H9 (cell line): Measurements from ENCODE around the gene HS2ST1. TPM values are rescaled to one million over a fixed set of nuclear protein-coding genes. Genes with fewer than 3 reads are reported as not detected.

Source experiments
- DNase-seq: peaks from one replicate; pipeline ENCODE4 v3.0.0-alpha.2; 2017
- H2AFZ ChIP-seq: one replicate; pipeline ENCODE4 v1.6.1; 2013; ENCODE audit warnings: mild to moderate bottlenecking, low read length, control low read depth, moderate library complexity
- H2AK5ac ChIP-seq: 2 replicates; pipeline ENCODE4 v1.6.1; 2013; ENCODE audit warnings: low read length, control low read depth, mixed read lengths; ENCODE audit not compliant: insufficient read length
- H2BK120ac ChIP-seq: one replicate; pipeline ENCODE4 v1.6.1; 2013; ENCODE audit warnings: low read depth, mild to moderate bottlenecking, low read length, control low read depth, inconsistent platforms; ENCODE audit not compliant: poor library complexity, severe bottlenecking
- H2BK12ac ChIP-seq: 2 replicates; pipeline ENCODE4 v1.6.1; 2013; ENCODE audit warnings: low read length, control low read depth, mixed read lengths, low read depth; ENCODE audit not compliant: insufficient read length
- H2BK15ac ChIP-seq: 2 replicates; pipeline ENCODE4 v1.6.1; 2013; ENCODE audit warnings: low read depth, low read length, control low read depth
- H2BK20ac ChIP-seq: one replicate; pipeline ENCODE4 v1.6.1; 2013; ENCODE audit warnings: low read depth, mild to moderate bottlenecking, low read length, control low read depth, inconsistent platforms; ENCODE audit not compliant: poor library complexity, severe bottlenecking
- H2BK5ac ChIP-seq: 2 replicates; pipeline ENCODE4 v1.6.1; 2013; ENCODE audit warnings: low read length, control low read depth, mixed read lengths; ENCODE audit not compliant: insufficient read length
- H3K14ac ChIP-seq: 2 replicates; pipeline ENCODE4 v1.6.1; 2013; ENCODE audit warnings: low read length, control low read depth; ENCODE audit not compliant: insufficient read depth
- H3K18ac ChIP-seq: 2 replicates; pipeline ENCODE4 v1.6.1; 2013; ENCODE audit warnings: low read depth, mild to moderate bottlenecking, mixed read lengths, low read length, control low read depth; ENCODE audit not compliant: insufficient read length
- H3K23ac ChIP-seq: 2 replicates; pipeline ENCODE4 v1.6.1; 2013; ENCODE audit warnings: low read length, control low read depth, mixed read lengths, low read depth; ENCODE audit not compliant: insufficient read length
- H3K23me2 ChIP-seq: 2 replicates; pipeline ENCODE4 v1.6.1; 2013; ENCODE audit warnings: low read depth, mild to moderate bottlenecking, mixed read lengths, low read length, control low read depth; ENCODE audit not compliant: insufficient read length, poor library complexity, severe bottlenecking
- H3K27ac ChIP-seq: 2 replicates; pipeline ENCODE4 v1.5.1; 2013; ENCODE audit warnings: low read length, control low read depth, mixed read lengths, low read depth; ENCODE audit not compliant: insufficient read length
- H3K27me3 ChIP-seq: 2 replicates; pipeline ENCODE4 v1.6.1; 2013; ENCODE audit warnings: low read length, control low read depth, inconsistent platforms; ENCODE audit not compliant: insufficient read depth
- H3K4ac ChIP-seq: 2 replicates; pipeline ENCODE4 v1.6.1; 2013; ENCODE audit warnings: low read depth, mild to moderate bottlenecking, control low read depth, inconsistent platforms, low read length, moderate library complexity
- H3K4me1 ChIP-seq: 2 replicates; pipeline ENCODE4 v1.6.1; 2013; ENCODE audit warnings: low read length, control low read depth, inconsistent platforms; ENCODE audit not compliant: insufficient read depth
- H3K4me2 ChIP-seq: 2 replicates; pipeline ENCODE4 v1.6.1; 2013; ENCODE audit warnings: low read length, control low read depth, mixed read lengths; ENCODE audit not compliant: insufficient read length, insufficient read depth
- H3K56ac ChIP-seq: 2 replicates; pipeline ENCODE4 v1.6.1; 2013; ENCODE audit warnings: low read depth, mild to moderate bottlenecking, mixed read lengths, low read length, control low read depth; ENCODE audit not compliant: insufficient read length
- H3K79me1 ChIP-seq: 2 replicates; pipeline ENCODE4 v1.6.1; 2013; ENCODE audit warnings: low read depth, mild to moderate bottlenecking, moderate library complexity, low read length, control low read depth, inconsistent platforms; ENCODE audit not compliant: insufficient read depth, poor library complexity, severe bottlenecking
- H3K79me2 ChIP-seq: 2 replicates; pipeline ENCODE4 v1.6.1; 2013; ENCODE audit warnings: low read length, control low read depth, inconsistent platforms; ENCODE audit not compliant: insufficient read depth
- H3K9ac ChIP-seq: 2 replicates; pipeline ENCODE4 v1.6.1; 2013; ENCODE audit warnings: low read length, control low read depth, mixed read lengths; ENCODE audit not compliant: insufficient read length; ENCODE audit errors: extremely low read depth
- H3K9me3 ChIP-seq: one replicate; pipeline ENCODE4 v1.6.1; 2013; ENCODE audit warnings: low read depth, low read length, inconsistent platforms; ENCODE audit not compliant: control insufficient read depth
- H3T11ph ChIP-seq: one replicate; pipeline ENCODE4 v1.6.1; 2013; ENCODE audit warnings: mild to moderate bottlenecking, low read length, control low read depth, inconsistent platforms
- H4K20me1 ChIP-seq: one replicate; pipeline ENCODE4 v1.6.1; 2013; ENCODE audit not compliant: control insufficient read depth, insufficient read length, insufficient read depth
- H4K5ac ChIP-seq: 2 replicates; pipeline ENCODE4 v1.6.1; 2013; ENCODE audit warnings: low read depth, mild to moderate bottlenecking, mixed read lengths, low read length, control low read depth; ENCODE audit not compliant: insufficient read length
- H4K8ac ChIP-seq: replicated peaks from 2 replicates; pipeline ENCODE4 v1.6.1; 2013; ENCODE audit warnings: low read length, control low read depth, mixed read lengths, low read depth; ENCODE audit not compliant: insufficient read length
- H4K91ac ChIP-seq: 2 replicates; pipeline ENCODE4 v1.6.1; 2013; ENCODE audit warnings: low read depth, mild to moderate bottlenecking, moderate library complexity, mixed read lengths, low read length, control low read depth; ENCODE audit not compliant: insufficient read length
- H3K27ac Mint-ChIP-seq, 3 experiments: 2 replicates in 2 of 3; 3 replicates in 1 of 3; pipeline ENCODE4 v1.8.0; 2020 to 2021; ENCODE audit warnings: mixed read lengths in 3 of 3, mild to moderate bottlenecking in 1 of 3, moderate library complexity in 1 of 3
- H3K27me3 Mint-ChIP-seq: 2 replicates; pipeline ENCODE4 v1.8.0; 2021; ENCODE audit warnings: low read depth, mild to moderate bottlenecking, moderate library complexity, mixed read lengths
- H3K36me3 Mint-ChIP-seq, 3 experiments: 2 replicates in 2 of 3; 3 replicates in 1 of 3; pipeline ENCODE4 v1.8.0; 2020 to 2021; ENCODE audit warnings: low read depth in 3 of 3, mixed read lengths in 3 of 3; ENCODE audit not compliant: insufficient read depth in 1 of 3
- H3K4me1 Mint-ChIP-seq, 2 experiments: 2 replicates each; pipeline ENCODE4 v1.8.0; 2020; ENCODE audit warnings: mixed read lengths in 2 of 2
- H3K4me3 Mint-ChIP-seq, 2 experiments: 2 replicates in 1 of 2; 3 replicates in 1 of 2; pipeline ENCODE4 v1.8.0; 2020 to 2021; ENCODE audit warnings: mild to moderate bottlenecking in 2 of 2, mixed read lengths in 2 of 2, moderate library complexity in 1 of 2
- H3K9me3 Mint-ChIP-seq, 2 experiments: 2 replicates in 1 of 2; 3 replicates in 1 of 2; pipeline ENCODE4 v1.8.0; 2020; ENCODE audit warnings: mild to moderate bottlenecking in 2 of 2, mixed read lengths in 2 of 2, moderate library complexity in 1 of 2
- WGBS: extraction: QIAGEN DNeasy Blood & Tissue Kit; methylation state at CpG from one replicate; pipeline ENCODE4 v1.1.7; 2013; ENCODE audit warnings: missing lambda C conversion rate, low lambda C conversion rate, mixed read lengths; ENCODE audit not compliant: insufficient read length; ENCODE audit errors: extremely low coverage; 5-methylcytosine and 5-hydroxymethylcytosine counted together
- total RNA-seq: library from RNA; stranded (reverse); gene quantifications from 2 replicates; pipeline ENCODE4 v1.2.1, GENCODE V29; 2021
- TF ChIP-seq, protein P1 (sequence below): fragments of 200-600 bp; sonication (generic); conservative IDR thresholded peaks from 3 replicates; pipeline ENCODE4 v1.8.0; 2021; ENCODE audit warnings: antibody characterized with exemption, mild to moderate bottlenecking

The HS2ST1 gene
- total RNA-seq, 1 experiment from 2014 or later = 20.1 TPM

DNA sequence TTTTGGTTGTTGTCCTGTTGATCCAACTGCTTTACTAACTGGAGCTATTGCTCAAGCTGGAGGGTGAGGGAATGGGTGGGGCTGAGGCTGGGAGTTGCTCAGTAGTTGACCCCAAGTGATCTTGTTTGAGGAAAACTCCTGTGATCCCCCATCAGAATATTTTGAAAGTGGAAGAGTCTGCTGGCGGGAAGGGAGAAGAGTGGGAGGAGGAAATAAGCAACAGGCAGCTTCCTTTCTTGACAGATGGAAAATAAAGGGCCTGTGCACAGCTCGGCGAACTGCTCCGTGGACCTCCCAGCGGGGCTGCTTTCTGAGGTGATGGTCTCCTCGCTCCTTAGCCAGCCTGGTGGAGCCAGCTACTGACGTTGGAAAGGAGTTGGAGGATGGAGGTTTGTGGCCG is 215.2 kb downstream of the HS2ST1 start:
- Histone ChIP-seq H3K4me2 (no peak overlapping the region), H3K23me2 (peaks cover 6% of the 10 kb centered on the region), H3K9ac (no peak overlapping the region), H3K4ac (no peak overlapping the region), H2BK12ac (no peak overlapping the region), H3K23ac (no peak overlapping the region), H3K56ac (no peak overlapping the region), H2BK5ac (no peak overlapping the region), H3K27ac (no peak overlapping the region), H4K20me1 (no peaks in the 10 kb centered on the region), H4K8ac (no peak overlapping the region), H3K27me3 (no peaks in the 10 kb centered on the region; the same call in 1 of the 2 replicates), H2BK20ac (no peak overlapping the region), H2BK15ac (no peak overlapping the region), H2BK120ac (no peak overlapping the region), H3K14ac (no peak overlapping the region), H3K9me3 (no peaks in the 10 kb centered on the region), H3K79me2 (no peaks in the 10 kb centered on the region), H4K91ac (no peak overlapping the region), H3K4me1 (no peaks in the 10 kb centered on the region), H3T11ph (no peak overlapping the region), H2AFZ (no peak overlapping the region), H4K5ac (no peak overlapping the region), H3K79me1 (no peaks in the 10 kb centered on the region), H3K18ac (no peak overlapping the region), H2AK5ac (no peak overlapping the region)
- WGBS = no CpG with 5 or more reads among the region's 8 CpGs
- no peak for DNase-seq
- H3K36me3 Mint-ChIP-seq = no peaks in the 10 kb centered on the region
- H3K27me3 Mint-ChIP-seq = peaks cover 28% of the 10 kb centered on the region
- no peak overlapping the region for H3K27ac Mint-ChIP-seq
- TF ChIP-seq, protein P1, sequence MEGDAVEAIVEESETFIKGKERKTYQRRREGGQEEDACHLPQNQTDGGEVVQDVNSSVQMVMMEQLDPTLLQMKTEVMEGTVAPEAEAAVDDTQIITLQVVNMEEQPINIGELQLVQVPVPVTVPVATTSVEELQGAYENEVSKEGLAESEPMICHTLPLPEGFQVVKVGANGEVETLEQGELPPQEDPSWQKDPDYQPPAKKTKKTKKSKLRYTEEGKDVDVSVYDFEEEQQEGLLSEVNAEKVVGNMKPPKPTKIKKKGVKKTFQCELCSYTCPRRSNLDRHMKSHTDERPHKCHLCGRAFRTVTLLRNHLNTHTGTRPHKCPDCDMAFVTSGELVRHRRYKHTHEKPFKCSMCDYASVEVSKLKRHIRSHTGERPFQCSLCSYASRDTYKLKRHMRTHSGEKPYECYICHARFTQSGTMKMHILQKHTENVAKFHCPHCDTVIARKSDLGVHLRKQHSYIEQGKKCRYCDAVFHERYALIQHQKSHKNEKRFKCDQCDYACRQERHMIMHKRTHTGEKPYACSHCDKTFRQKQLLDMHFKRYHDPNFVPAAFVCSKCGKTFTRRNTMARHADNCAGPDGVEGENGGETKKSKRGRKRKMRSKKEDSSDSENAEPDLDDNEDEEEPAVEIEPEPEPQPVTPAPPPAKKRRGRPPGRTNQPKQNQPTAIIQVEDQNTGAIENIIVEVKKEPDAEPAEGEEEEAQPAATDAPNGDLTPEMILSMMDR = no peak
- no peaks in the 10 kb centered on the region for H3K9me3 Mint-ChIP-seq
- no peak overlapping the region for H3K4me3 Mint-ChIP-seq
- H3K4me1 Mint-ChIP-seq = peaks cover 1% of the 10 kb centered on the region in 2 experiments
